ENCODE measurements around the gene PRKAG1.

- no peak for TF ChIP-seq CTCF (conservative IDR thresholded peaks at IDR 0.05; ENCODE audit: low read depth, low read length)
- TF ChIP-seq EZH2phosphoT487 (IDR thresholded peaks at IDR 0.05; ENCODE audit: borderline replicate concordance, low read length), result no peak
These were observed 8.3 kb upstream of the PRKAG1 start for GRCh38 chr12:49026678-49027480.
